ENCODE measurements around the gene KRT1.

- TF ChIP-seq POLR2A (IDR thresholded peaks at IDR 0.05) (no peak), CTCF (IDR thresholded peaks at IDR 0.05) (no peak)
Measured at GRCh38 chr12:52696588-52696987, 16.4 kb upstream of the KRT1 start.
